GM18907 (cell line): ENCODE measurements around the gene NXPH2.
"Not testable (repeated sequence)": the region's sequence is repeated elsewhere in the genome, so short reads cannot be mapped to it uniquely, and the experiment has no call there.

Source experiments
- ATAC-seq: cut with Tn5 transposase; IDR thresholded peaks from one replicate; pipeline ENCODE4 v1.9.1; 2021; ENCODE audit warnings: mild to moderate bottlenecking, moderate library complexity; ENCODE audit not compliant: unreplicated experiment

NXPH2 gene

GRCh38 chr2:138644776-138645175 lies 135.4 kb downstream of the NXPH2 start:
- ATAC-seq: not testable (repeated sequence)

DNA sequence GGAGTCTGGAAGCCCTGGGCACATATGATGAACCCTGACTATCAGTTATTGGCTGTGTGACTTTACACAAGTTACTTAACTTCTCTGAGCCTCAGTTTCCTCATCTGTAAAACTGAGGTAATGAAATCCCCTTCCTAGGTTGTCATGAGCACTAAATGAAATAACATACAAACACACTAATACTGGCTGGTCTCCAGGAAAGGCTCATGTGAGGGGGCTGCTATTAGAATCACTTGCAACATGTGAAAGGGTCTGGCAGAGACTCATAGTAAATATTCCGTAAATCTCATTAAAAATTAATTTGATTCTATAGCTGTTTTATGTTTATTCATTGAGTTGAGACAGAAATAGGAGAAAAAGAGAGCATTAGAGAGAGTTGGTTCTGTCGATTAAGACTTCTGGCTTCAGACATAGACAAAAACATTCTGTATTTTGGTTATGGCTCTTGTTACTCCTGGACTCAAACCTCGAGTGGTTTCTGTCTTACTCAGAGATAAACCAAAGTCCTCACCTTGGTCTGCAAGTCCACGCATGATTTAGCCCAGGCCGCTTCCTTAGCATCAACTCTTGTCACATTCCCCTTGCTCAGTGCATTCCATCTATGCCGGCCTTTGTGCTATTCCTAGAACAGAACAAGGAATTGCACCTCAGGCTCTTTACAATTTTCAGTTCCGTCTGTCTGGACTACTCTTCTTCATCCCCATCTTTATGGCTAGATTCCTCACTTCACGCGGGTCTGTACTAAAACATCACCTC lies 139.1 kb downstream of the NXPH2 start:
- no peak for ATAC-seq

DNA sequence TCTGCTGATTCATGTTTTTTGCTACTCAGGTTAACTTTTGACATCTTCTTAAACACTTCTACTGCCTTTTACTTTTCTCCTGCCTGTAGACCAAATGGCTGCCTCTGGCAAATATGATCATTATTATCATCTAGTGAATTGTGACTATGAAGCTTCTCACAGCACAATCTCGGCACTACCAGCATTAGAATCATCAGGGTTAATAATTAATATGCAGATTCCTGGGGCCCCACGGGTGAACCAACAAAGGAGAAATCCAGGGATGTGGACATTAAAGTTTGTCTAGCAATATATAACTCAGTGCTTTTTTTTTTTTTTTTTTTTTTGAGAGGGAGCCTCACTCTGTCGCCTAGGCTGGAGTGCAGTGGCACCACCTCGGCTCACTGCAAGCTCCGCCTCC lies 142.5 kb downstream of the NXPH2 start:
- no peak for ATAC-seq

- no peak for ATAC-seq
Measured at GRCh38 chr2:138637061-138637460, 143.1 kb downstream of the NXPH2 start.

DNA sequence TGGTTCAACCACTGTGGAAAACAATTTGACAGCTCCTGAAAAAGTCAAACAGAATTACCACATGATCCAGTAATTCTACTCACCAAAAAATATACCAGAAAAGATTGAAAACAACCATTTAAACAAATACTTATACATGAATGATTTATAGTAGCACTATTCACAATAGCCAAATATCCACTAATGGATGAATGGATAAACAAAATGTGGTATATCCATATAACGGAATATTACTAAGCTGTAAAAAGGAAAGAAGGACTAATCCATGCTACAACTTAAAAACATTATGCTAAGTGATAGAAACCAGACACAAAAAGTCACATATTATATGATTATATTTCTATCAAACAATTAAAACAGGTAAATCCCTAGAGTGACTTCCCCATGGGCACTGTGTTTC lies 147.1 kb downstream of the NXPH2 start:
- no peak for ATAC-seq

DNA sequence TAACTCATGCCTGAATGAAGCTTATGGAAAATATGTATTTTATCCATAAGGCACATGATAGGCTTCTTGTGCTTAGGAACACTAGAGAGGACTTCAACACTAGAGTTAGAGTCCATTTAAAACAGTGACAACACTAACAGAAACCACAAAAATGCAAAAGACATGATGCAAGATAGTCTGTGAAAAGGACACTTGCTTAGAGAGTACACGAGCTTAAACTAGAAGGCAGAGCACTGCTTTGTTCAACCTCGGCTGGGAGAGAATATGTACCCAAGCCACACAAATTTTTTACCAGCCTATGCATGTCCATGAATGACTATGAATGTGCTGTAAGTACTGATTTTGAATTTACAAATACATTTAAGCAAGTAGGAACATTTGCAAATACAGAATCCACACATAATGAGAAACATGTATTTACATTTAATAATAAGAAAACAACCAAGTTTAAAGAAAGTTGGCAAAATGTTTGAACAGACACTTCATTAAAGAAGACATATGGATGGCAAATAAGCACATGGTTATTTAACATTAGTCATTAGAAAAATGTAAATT lies 148.0 kb downstream of the NXPH2 start:
- ATAC-seq: no peak

GRCh38 chr2:138630164-138630563 lies 150.0 kb downstream of the NXPH2 start:
- ATAC-seq: no peak

DNA sequence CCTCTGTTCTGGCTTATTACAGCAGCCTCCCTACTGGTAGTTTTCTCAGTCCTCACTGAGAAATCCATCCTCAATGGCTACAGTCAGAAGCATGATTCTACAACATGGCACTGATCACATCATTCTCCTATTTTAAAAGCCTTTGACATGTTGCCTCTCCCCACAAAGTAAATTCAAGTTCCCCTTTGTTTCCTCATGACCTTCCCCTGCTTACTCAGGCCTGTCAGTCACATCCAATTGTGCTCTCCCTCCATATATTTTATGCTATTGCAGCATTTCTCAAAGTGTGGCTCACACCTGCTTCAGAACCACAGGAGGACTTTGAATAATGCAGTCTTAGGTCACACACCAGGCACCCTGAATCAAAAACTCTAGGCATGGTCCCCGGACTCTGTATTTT lies 154.0 kb downstream of the NXPH2 start:
- no peak for ATAC-seq

- no peak for ATAC-seq
Measured at GRCh38 chr2:138622613-138623012, 157.6 kb downstream of the NXPH2 start.

DNA sequence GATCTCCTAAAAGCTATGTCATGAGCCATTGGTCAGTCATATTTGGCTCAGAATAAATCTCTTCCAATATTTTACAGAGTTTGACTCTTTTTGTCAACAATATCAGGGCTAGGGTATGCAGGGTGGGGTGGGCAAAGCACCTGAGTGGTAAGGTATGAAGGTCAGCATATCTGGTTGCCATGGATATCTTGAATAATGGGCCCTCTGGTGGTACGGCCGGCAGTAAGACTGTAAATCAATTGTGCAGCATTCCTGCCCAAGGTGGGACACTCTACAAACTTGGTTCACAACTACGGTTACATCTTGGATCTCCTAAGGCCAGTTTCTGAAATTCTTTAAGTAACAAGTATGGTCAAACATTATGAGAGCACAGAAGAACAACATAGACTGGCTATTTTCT lies 159.1 kb downstream of the NXPH2 start:
- ATAC-seq: no peak

GRCh38 chr2:138620431-138620830 lies 159.8 kb downstream of the NXPH2 start:
- no peak for ATAC-seq
